Skeletal muscle cell (primary cell): ENCODE results near the gene FKBP2.
A peak's percentile ranks its signal among the peaks of the same experiment; 100 is the strongest.

Experiments used
- DNase-seq: peaks from one replicate; pipeline ENCODE4 v3.0.0-alpha.2; 2010; ENCODE audit warnings: low read depth
- H3K4me3 ChIP-seq: 2 replicates; pipeline ENCODE4 v1.5.1; 2011; ENCODE audit warnings: low read depth, mild to moderate bottlenecking, control low read depth, low read length, moderate library complexity

The FKBP2 gene

DNA sequence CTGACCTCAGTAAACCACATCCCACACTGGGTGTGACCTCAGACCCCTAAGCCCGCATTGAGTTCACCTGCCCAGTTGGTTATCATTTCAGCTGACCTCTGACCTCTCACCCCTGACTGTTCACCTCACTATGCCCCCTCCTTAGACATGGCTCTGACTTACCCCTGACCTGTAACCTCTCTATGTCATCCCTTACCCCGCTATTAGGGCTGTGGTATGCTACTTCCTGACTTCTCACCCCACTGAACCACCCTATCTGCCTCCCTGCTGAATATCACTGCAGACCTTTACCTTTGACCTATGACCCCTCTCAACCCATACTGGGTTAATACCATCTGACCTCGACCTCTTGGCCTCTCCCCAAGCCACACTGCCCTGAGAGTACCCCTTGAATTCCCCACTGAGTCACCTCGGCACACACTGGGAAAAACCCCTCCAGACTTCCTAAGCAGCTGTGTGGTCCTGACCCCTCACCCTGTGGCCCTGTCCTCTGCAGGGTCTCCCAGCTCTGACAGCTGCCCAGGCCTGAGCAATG lies 18.7 kb downstream of the FKBP2 start:
- no peak overlapping the region for H3K4me3 ChIP-seq
- DNase-seq, result no peak

- H3K4me3 ChIP-seq, result no peak overlapping the region
- no peak for DNase-seq
Observed at GRCh38 chr11:64260147-64260708, 19.3 kb downstream of the FKBP2 start.

DNA sequence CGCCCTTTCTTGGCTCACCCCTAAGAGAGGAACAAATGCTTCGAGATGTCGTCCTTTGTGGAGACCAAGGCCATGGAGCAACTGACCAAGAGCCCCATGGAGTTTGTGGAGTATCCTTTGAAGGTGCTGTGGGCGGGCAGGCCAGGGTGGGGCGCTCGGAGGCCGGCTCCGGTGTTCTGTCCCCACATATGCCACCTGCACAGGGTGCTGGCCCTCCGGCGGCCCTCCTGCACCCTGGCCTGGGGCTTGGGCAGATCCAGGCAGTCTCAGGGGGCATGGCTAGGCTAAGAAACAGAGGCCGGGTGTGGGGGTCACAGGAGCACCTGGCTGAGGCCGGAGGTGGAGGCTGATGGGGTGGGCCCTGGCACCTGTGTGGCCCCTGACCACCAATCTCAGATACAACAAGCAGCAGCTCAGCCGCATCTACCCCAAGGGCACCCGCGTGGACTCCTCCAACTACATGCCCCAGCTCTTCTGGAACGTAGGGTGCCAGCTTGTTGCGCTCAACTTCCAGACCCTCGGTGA lies 20.7 kb downstream of the FKBP2 start:
- H3K4me3 ChIP-seq, result no peak overlapping the region
- no peak for DNase-seq

GRCh38 chr11:64262271-64263002 lies 21.5 kb downstream of the FKBP2 start:
- no peak overlapping the region for H3K4me3 ChIP-seq
- no peak for DNase-seq

DNA sequence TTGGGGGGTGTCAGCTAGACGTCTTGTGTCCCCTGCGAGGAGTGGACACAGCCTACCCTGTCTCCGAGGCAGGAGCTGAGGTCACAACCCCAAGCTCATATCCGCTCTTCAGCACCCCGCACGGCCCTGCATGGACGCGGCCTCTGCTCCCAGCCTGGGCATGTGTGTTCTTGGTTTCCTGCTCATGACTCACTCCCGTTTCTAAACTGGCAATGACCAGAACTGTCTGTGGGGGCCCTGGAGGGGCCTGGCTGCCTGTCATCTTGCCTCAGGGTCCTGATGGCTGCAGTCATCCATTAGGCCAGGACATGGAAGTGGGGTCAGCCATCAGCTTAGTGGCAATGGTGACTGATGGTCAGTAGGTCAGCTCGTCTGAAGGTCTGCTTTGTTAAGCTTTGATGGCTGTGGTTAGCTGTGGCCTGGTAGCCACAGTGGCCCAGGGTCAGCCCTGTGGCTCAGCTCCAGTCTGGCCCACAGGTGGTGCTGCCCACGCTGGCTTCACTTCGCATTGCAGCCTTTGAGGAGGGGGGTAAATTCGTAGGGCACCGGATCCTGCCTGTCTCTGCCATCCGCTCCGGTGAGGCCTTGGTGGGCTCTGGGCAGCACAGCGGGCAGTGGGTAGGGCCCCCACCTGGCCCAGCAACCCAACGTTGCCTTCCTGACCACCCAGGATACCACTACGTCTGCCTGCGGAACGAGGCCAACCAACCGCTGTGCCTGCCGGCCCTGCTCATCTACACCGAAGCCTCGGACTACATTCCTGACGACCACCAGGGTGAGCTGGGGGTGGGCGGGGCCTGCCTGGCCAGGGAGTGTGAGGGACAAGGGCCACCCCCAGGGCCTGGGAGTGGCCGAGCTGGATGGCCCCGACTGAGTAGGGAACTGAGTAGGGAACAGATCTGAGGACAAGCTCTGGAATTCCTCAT lies 22.4 kb downstream of the FKBP2 start:
- no peak for DNase-seq
- H3K4me3 ChIP-seq, result no peak overlapping the region

DNA sequence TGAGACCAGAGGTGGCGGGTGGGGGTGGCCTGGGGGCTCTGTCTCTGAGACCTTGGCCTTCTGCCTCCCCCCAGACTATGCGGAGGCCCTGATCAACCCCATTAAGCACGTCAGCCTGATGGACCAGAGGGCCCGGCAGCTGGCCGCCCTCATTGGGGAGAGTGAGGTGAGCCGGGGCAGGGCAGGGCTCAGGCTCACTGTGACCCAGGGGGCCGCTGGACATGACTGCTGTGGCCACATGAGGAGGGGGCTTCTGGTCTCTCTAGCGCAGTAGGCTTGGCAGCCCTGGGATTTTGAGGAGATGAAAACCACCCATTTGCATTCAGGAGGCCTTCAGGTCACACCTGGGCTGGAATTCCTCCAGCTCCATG lies 23.0 kb downstream of the FKBP2 start:
- DNase-seq, result no peak
- no peak overlapping the region for H3K4me3 ChIP-seq

GRCh38 chr11:64264371-64264852 lies 23.5 kb downstream of the FKBP2 start:
- DNase-seq, result no peak
- H3K4me3 ChIP-seq, result no peak overlapping the region

- DNase-seq, result no peak
- H3K4me3 ChIP-seq, result no peak overlapping the region
Observed at GRCh38 chr11:64265176-64266160, 24.6 kb downstream of the FKBP2 start.

DNA sequence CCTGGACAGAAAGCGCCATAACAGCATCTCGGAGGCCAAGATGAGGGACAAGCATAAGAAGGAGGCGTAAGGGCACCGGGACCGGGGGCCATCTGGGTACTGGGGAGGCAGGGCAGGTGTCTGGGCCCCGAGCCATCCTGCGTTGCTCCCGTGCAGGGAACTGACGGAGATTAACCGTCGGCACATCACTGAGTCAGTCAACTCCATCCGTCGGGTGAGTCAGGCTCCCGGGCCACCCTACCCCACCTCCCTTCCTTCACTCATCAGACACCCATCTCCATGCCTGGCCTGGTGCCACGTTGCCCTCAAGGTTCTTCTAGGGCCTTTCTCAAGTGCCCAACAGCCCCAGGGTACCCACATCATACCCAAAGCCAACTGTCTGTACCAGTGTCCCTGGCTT lies 25.4 kb downstream of the FKBP2 start:
- no peak overlapping the region for H3K4me3 ChIP-seq
- no peak for DNase-seq

DNA sequence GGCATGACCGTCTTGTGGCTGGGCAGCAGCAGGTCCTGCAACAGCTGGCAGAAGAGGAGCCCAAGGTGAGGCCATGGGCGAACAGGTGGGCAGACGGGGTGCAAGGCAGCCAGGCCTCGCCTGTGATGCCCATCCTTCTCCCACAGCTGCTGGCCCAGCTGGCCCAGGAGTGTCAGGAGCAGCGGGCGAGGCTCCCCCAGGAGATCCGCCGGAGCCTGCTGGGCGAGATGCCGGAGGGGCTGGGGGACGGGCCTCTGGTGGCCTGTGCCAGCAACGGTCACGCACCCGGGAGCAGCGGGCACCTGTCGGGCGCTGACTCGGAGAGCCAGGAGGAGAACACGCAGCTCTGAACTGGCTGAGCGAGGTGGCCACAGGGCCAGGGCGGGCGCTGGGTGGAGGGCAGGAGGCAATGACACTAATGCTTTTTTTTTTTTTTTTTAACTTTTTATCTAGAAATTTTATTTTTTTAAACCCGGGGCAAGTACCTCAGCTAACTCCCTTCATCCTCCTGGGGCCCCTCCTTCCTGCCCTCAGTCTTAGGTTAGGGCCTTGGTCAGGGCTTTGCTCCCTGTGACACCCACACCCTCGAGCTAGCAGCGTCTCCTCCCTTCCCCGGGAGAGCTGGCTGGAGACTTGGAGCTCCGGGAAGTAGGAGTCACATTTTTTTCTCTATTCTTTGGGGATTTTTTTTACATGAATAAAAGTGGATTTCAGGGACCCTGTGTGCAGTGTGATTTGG lies 26.5 kb downstream of the FKBP2 start:
- no peak for DNase-seq
- H3K4me3 ChIP-seq, result no peak overlapping the region

DNA sequence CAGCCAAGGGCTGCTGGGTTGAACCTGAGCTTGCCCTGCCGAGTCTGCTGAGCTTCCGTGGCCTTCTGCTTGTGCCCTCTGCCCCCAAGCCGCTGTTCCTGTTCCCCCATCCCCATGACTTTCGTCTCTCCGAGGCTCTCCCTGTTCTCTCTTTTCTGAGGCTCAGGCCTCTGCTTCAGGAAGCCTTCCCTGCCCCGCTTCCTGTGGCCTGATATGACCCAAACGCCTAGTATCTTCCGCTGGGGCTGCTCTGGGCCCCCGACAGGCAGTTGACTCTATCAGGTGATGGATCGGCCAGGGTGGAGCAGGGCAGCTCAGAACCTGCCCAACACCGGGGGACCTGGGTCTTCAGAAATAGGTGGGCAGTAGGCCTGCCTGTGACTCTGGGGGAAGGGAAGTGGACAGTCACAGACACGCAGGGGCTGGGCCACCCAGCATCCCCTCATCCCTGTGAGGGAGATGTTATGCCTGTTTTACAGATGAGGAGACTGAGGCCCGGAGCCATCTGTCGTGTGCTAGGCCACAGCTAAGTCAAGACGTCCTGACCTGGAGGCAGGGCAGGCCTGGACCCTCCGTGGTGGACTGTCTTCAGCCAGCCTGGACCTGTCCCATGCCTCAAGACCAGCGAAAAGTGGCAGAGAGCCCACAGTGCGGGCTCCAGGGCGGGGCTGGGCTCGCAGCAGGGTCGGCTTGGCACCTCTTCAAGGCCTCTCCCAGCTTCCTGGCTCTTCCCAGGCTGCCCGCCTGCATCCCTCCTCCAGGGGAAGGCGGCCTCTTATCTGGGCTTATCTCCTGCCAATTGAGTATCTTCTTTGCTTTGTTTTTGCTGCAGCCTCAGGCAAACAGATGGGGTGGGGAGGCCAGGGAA lies 27.4 kb downstream of the FKBP2 start:
- peak overlapping the region; percentile 71 for H3K4me3 ChIP-seq
- no peak for DNase-seq

DNA sequence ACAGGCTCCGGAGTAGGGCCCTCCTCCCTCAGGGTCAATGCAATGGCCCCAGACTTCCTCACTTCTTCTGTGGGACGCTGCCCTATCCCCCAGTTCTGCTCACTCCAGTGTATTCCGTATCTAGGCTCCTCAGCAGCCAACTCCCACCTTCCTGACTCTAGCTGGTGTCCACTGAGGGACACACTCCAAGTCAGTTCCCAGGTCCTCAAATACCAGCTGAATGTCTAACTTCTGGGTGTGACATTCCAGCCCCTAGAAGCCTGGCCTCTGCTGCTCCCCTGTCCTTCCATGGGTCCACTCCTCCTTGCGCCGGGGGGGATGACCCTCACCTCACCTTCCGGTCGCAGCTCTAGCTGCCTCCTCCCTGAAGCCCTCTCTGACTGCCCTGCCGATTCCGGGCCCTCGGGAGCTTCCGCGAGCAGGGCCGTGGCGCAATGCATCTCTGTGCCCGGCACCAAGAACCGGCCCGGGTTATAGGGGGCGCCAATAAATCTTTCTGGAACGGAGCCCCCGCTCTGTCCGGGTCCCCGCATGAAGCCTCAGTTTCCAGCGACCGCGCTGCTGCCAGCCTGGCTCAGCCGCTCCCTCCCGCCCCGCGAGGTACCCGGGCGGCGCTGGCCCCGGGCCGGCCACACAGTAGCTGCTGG lies 28.1 kb downstream of the FKBP2 start:
- H3K4me3 ChIP-seq, result peak overlapping the region; percentile 71
- no peak for DNase-seq

- H3K4me3 ChIP-seq, result peak overlapping the region; percentile 71
- peak; percentile 99 for DNase-seq
Observed at GRCh38 chr11:64269540-64270220, 28.8 kb downstream of the FKBP2 start.

GRCh38 chr11:64275031-64275800 lies 34.3 kb downstream of the FKBP2 start:
- DNase-seq, result no peak
- H3K4me3 ChIP-seq, result no peak overlapping the region

GRCh38 chr11:64275841-64276240 lies 34.9 kb downstream of the FKBP2 start:
- DNase-seq, result no peak
- H3K4me3 ChIP-seq, result no peak overlapping the region
